ENCODE measurements around the gene IGF1R.

The IGF1R gene

GRCh38 chr15:98705070-98705469, 56.7 kb downstream of the IGF1R start:
- no peak for DNase-seq (ENCODE audit: low read depth, low spot score)

GRCh38 chr15:98706387-98706786, 58.0 kb downstream of the IGF1R start:
- no peak for DNase-seq (ENCODE audit: low read depth, low spot score)

GRCh38 chr15:98706986-98707385, 58.6 kb downstream of the IGF1R start:
- DNase-seq (ENCODE audit: low read depth, low spot score) = no peak

GRCh38 chr15:98708037-98708590, 59.8 kb downstream of the IGF1R start:
- DNase-seq (ENCODE audit: low read depth, low spot score) = no peak

GRCh38 chr15:98711810-98712209, 63.5 kb downstream of the IGF1R start:
- no peak for DNase-seq (ENCODE audit: low read depth, low spot score)

- no peak for DNase-seq (ENCODE audit: low read depth, low spot score)
Observed at GRCh38 chr15:98712845-98713584, 64.7 kb downstream of the IGF1R start.

- DNase-seq (ENCODE audit: low read depth, low spot score) = no peak
Observed at GRCh38 chr15:98713585-98714001, 65.3 kb downstream of the IGF1R start.

DNA sequence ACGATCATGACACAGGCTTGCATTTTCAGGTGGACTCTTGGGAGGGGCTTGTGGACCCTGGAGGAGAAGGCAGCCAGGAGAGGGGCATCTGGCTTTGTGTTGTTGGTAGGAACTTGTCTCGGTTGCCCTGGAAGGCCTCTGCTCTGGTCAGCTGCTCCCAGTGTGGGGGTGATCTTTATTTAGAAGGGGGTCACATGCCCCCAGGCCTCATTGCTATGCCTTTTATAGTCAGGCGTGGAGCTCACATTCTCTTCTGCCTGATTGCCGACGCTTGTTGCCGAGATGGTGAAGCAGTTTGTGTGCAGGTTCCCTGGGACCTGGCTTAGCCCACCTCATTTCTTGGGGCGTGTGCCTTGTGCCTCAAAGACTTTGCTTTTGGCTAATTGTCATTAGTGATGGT, 66.6 kb downstream of the IGF1R start:
- DNase-seq (ENCODE audit: low read depth, low spot score) = no peak

DNA sequence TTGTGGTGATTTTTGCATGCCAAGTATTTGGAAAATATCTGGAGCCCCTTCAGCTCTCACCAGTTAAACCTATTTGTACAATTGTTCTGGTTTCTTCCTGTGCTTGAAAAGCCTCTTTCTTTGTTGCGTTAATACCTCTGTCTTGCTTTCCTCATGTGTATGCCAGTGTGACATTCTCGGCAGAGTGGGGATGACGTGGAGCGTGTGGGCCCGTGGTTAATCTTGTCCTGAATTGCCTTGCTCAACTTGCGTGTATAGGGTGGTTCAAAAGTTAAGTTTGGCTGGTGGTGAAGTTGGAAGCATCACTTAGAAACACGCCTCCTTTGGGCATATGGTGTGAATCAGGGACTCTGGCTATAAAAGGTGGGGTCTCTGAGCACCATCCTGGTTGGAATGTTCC, 67.1 kb downstream of the IGF1R start:
- DNase-seq (ENCODE audit: low read depth, low spot score) = no peak

DNA sequence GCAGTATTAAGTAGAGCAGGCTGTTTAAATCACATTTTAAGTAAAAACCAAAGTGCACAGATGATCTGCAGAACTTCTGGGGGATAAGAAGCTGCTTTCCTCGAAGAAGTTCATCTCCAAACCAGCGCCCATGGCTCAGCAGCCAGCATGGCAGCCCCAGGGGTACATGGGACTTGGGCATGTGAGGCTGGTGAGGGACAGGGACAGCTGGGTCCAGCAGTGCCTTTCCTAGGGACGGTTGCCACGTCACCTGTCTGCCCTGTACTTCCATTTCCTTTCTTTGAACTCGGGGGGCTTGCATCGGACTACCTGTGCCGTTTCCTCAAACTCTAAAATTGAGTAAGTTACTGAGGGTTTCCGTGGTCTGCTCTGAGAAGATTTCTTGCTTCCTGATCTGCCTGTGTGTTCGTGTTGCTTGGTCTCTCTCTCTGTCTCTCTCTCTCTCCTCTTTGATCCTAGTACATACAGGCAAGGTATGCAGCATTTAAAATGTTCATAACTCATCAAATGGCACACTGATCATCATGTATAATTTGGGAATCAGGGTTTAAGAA, 67.6 kb downstream of the IGF1R start:
- no peak for DNase-seq (ENCODE audit: low read depth, low spot score)

- no peak for DNase-seq (ENCODE audit: low read depth, low spot score)
Observed at GRCh38 chr15:98717371-98717770, 69.0 kb downstream of the IGF1R start.

- no peak for DNase-seq (ENCODE audit: low read depth, low spot score)
Observed at GRCh38 chr15:98717942-98718341, 69.6 kb downstream of the IGF1R start.

- no peak for DNase-seq (ENCODE audit: low read depth, low spot score)
Observed at GRCh38 chr15:98718426-98719136, 70.2 kb downstream of the IGF1R start.

GRCh38 chr15:98719137-98719740, 70.9 kb downstream of the IGF1R start:
- no peak for DNase-seq (ENCODE audit: low read depth, low spot score)

GRCh38 chr15:98720031-98720430, 71.7 kb downstream of the IGF1R start:
- DNase-seq (ENCODE audit: low read depth, low spot score) = no peak

DNA sequence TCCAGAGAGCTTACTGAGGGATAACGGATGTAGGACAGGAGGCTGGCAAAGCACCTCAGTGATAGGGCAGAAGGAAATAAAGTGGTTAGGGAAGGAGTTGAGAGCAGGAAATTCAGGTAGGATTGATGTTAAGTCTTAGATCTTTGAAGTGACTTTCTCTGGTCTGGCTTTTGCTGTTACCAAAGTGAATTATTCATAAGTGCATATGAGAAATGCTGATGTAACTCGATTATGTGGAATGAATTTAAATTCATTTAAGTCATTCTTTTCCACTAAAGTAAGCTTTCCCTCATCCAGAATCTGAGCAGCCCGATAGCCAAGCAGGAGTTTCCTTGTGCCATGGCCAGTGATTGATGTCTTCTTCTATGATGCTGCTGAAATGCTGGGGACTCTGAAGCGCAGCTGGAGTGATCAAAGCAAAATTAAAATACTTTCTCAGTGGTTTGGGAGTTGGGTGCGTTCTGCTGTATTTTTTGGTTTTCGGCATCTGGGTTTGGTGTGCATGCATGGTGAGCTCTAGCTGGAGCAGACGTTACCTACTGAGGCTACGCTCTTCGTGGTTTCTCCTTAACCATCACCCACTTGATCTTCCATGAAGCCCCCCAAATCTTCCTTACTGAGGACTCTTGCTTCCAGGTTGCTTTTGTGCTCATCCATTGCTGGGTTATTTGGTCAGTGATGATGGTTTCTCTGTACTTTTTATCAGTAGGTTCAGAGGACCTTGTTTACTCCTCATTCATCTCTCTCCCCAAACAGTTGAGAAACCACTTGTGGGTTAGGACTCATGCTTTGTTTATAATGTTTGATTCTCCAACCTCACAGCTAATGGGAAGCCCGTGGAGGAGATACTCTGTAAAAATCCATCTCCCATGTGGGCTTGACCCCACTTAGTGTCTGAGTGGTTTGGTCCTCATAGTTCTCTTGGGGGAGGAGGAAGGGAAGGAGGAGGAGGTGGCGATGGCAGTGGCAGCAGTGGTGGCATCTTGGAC, 72.5 kb downstream of the IGF1R start:
- DNase-seq (ENCODE audit: low read depth, low spot score) = no peak

DNA sequence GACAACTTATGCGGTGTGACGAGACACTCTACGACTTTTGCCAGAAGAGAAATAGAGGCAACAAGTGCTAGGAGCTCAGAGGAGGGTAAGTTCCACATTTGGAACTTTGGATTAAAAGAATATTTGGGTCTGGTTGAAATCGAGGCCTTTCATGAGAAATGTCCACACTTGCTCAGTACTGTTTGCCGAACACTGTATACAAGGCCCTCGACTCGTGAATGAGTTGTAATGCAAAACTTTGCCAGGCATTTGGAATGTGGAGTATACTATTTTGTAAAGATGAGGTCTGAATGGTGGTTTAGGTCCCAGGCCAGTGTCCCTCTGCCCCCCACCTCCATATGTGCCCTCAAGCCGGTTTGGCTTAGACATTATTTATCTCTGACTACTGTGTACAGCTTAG, 73.9 kb downstream of the IGF1R start:
- no peak for DNase-seq (ENCODE audit: low read depth, low spot score)

DNA sequence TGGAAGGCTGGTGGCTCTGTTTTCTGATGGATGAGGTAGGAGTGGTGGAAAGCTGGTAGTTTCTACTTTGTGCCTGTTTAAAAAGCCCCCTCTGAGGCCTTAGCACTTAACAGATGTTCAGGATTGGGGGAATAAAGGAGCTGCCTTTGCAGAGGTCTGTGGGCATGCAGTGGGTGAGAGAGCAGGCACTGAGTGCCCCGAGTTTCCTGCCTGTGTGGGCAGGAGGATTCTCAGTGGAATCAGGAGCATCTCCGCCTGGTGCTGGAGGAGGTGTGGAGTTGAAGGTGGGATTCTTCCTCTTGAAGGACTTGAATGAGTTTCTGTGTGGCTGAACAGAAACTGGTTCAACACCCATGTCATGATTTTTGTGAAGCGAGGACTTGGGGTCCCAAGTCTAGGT, 74.3 kb downstream of the IGF1R start:
- DNase-seq (ENCODE audit: low read depth, low spot score) = no peak

- DNase-seq (ENCODE audit: low read depth, low spot score) = no peak
Observed at GRCh38 chr15:98723195-98723594, 74.9 kb downstream of the IGF1R start.

DNA sequence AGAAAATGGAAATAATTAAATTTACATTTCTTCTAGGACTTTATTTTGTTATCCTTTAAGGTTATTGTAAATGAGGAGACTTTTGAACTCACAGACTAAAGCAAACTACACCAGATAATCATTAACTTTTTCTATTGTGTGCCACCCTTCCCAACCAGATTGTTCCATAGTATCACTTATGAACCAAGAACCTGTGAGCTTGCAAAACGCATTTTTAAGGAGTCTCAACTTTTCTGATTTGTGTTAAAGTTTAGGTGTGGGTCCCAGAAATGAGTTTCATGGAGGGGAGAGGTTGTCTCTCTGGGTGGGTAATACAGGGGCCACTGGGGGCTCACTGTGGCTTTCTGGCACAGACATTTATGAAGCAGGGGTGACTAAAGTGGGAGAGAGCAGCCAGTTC, 75.7 kb downstream of the IGF1R start:
- no peak for DNase-seq (ENCODE audit: low read depth, low spot score)

DNA sequence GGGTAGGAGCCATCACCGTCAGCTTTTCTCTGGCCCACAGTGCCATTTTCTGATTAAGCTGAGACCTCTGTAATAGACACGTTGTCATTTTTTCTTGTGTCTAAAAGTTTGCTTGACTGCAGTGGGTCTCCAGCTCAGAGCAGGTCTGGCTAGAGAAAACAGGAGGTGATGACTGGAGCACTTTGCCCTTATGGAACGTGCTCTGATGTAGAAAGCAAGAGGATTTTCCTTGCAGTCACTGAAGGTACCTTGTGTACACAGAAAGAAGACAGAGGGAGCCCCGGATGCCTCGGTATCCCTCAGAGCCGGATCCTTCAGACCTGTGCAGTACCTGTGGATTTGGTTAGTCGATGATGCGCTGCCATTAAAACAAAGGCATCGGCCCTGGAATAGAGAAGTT, 76.2 kb downstream of the IGF1R start:
- DNase-seq (ENCODE audit: low read depth, low spot score) = no peak

Measured in activated naive CD8-positive, alpha-beta T cell treated with anti-CD3 and anti-CD28 coated beads, Interleukin-2, amount 50 U/mL, for 16 hours (primary cell).